Calu3 (cell line): ENCODE data around the gene INSRR. TPM values are rescaled to one million over a fixed set of nuclear protein-coding genes. Genes with fewer than 3 reads are reported as not detected.

Experiments
- BruUV-seq: library from RNA; stranded (reverse); fragments of 400-500 nt; replicated peaks from 2 replicates; lab custom pipeline; 2021; lab: Mats Ljungman, UMichigan
- CTCF ChIA-PET: fragments of 300-600 bp; sonication (Branson Sonifier 250); formaldehyde crosslinking; loops from one replicate; lab custom pipeline; 2022; ENCODE audit warnings: antibody characterized with exemption; lab: Charles Lee
- DNase-seq: peaks from one replicate; pipeline ENCODE4 v3.0.0; 2022
- H3K27ac Mint-ChIP-seq: one replicate; pipeline ENCODE4 v1.8.0; 2022; ENCODE audit warnings: mixed read lengths; ENCODE audit not compliant: unreplicated experiment
- H3K27me3 Mint-ChIP-seq: one replicate; pipeline ENCODE4 v1.8.0; 2022; ENCODE audit warnings: mixed read lengths; ENCODE audit not compliant: unreplicated experiment
- H3K36me3 Mint-ChIP-seq: one replicate; pipeline ENCODE4 v1.8.0; 2022; ENCODE audit warnings: mild to moderate bottlenecking, moderate library complexity, mixed read lengths; ENCODE audit not compliant: insufficient read depth, unreplicated experiment
- H3K4me1 Mint-ChIP-seq: one replicate; pipeline ENCODE4 v1.8.0; 2022; ENCODE audit warnings: mild to moderate bottlenecking, low read depth, mixed read lengths; ENCODE audit not compliant: unreplicated experiment
- H3K4me3 Mint-ChIP-seq: one replicate; pipeline ENCODE4 v1.8.0; 2022; ENCODE audit warnings: mild to moderate bottlenecking, low read depth, moderate library complexity, mixed read lengths; ENCODE audit not compliant: unreplicated experiment
- H3K9me3 Mint-ChIP-seq: one replicate; pipeline ENCODE4 v1.8.0; 2022; ENCODE audit warnings: low read depth, mixed read lengths; ENCODE audit not compliant: unreplicated experiment
- CTCF ChIP-seq: fragments of 200-600 bp; IDR thresholded peaks from one replicate; pipeline ENCODE4 v1.8.0; 2022; ENCODE audit warnings: antibody characterized with exemption; ENCODE audit not compliant: unreplicated experiment
- intact Hi-C: fragments of 100-400 bp; cut with micrococcal nuclease; formaldehyde crosslinking; loops from one replicate; pipeline ENCODE4 v1.10.0; 2022; ENCODE audit not compliant: unreplicated experiment
- total RNA-seq: library from RNA; stranded (reverse); gene quantifications from 2 replicates; pipeline ENCODE4 v1.2.3, GENCODE V29; 2022

The INSRR gene
- total RNA-seq, 1 experiment from 2014 or later, result not detected

- no peak for TF ChIP-seq CTCF
- Mint-ChIP-seq H3K9me3 (no peaks in the 10 kb centered on the region), H3K27ac (no peak overlapping the region), H3K27me3 (peaks cover 100% of the 10 kb centered on the region), H3K4me1 (no peaks in the 10 kb centered on the region), H3K4me3 (no peak overlapping the region), H3K36me3 (no peaks in the 10 kb centered on the region)
- intact Hi-C loops, result no loop called here
- no TSS peak for BruUV-seq
- CTCF ChIA-PET, result interaction anchor here (2.9 kb wide), 1 partner anchor 24 kb away, joined by 35 read pairs; the partner anchor contains the start of genes INSRR and NTRK1
- no peak for DNase-seq
These were observed 22.8 kb downstream of the INSRR start for GRCh38 chr1:156836041-156836654.

GRCh38 chr1:156834322-156834721 lies 24.6 kb downstream of the INSRR start:
- CTCF ChIA-PET, result interaction anchor here (0.5 kb wide), 1 partner anchor 53 kb away, joined by 4 read pairs; no protein-coding TSS in a partner anchor
- BruUV-seq, result no TSS peak
- intact Hi-C loops, result no loop called here

GRCh38 chr1:156833603-156834002 lies 25.3 kb downstream of the INSRR start:
- DNase-seq, result no peak
- TF ChIP-seq CTCF, result no peak
- no peak overlapping the region for H3K4me3 Mint-ChIP-seq
- intact Hi-C loops, result no loop called here
- BruUV-seq, result no TSS peak
- peaks cover 94% of the 10 kb centered on the region for H3K27me3 Mint-ChIP-seq
- H3K27ac Mint-ChIP-seq, result no peak overlapping the region
- no peaks in the 10 kb centered on the region for H3K9me3 Mint-ChIP-seq
- H3K36me3 Mint-ChIP-seq, result no peaks in the 10 kb centered on the region
- no peaks in the 10 kb centered on the region for H3K4me1 Mint-ChIP-seq
- CTCF ChIA-PET, result interaction anchor here (0.5 kb wide), 1 partner anchor 54 kb away, joined by 4 read pairs; no protein-coding TSS in a partner anchor

More at GRCh38 chr1:156834322-156834721, 24.6 kb downstream of the INSRR start:
- no peaks in the 10 kb centered on the region for H3K4me1 Mint-ChIP-seq
- no peak for DNase-seq
- H3K27ac Mint-ChIP-seq, result no peak overlapping the region
- TF ChIP-seq CTCF, result no peak
- no peak overlapping the region for H3K4me3 Mint-ChIP-seq
- H3K9me3 Mint-ChIP-seq, result no peaks in the 10 kb centered on the region
- H3K27me3 Mint-ChIP-seq, result peaks cover 94% of the 10 kb centered on the region
- H3K36me3 Mint-ChIP-seq, result no peaks in the 10 kb centered on the region

DNA sequence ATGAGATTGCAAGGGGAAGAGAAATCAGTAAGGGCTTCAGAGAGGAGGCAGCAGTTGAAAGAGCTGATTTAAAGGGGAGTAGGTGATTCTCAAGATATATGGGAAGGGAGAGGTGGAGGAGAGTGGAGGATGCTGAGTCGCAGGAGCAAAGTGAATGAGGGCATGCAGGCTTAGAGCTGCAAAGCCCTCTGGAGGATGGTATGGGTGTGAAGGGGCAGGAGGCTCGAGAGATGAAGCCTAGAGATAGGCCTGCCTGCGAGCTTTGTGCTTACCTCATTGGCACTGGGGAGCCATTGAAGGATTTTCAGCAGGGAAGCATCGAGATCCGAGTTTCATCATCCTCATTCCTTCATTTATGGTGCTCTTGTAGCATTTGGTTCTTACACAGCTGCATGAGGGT lies 26.5 kb downstream of the INSRR start:
- no peaks in the 10 kb centered on the region for H3K4me1 Mint-ChIP-seq
- no peaks in the 10 kb centered on the region for H3K9me3 Mint-ChIP-seq
- H3K4me3 Mint-ChIP-seq, result no peak overlapping the region
- H3K36me3 Mint-ChIP-seq, result no peaks in the 10 kb centered on the region
- intact Hi-C loops, result no loop called here
- no peak overlapping the region for H3K27ac Mint-ChIP-seq
- H3K27me3 Mint-ChIP-seq, result peaks cover 93% of the 10 kb centered on the region
- no peak for TF ChIP-seq CTCF
- BruUV-seq, result no TSS peak
- CTCF ChIA-PET, result no interaction called here
- no peak for DNase-seq
